ENCODE data around the gene PSME3IP1. TPM values are rescaled to one million over a fixed set of nuclear protein-coding genes. Genes with fewer than 3 reads are reported as not detected.

Gene PSME3IP1
- total and polyA plus RNA-seq, 2 of the 8 experiments (the other 6 are each of a cell fraction or from before 2014, with no cell fraction given), result 95.1 to 98.3 TPM

DNA sequence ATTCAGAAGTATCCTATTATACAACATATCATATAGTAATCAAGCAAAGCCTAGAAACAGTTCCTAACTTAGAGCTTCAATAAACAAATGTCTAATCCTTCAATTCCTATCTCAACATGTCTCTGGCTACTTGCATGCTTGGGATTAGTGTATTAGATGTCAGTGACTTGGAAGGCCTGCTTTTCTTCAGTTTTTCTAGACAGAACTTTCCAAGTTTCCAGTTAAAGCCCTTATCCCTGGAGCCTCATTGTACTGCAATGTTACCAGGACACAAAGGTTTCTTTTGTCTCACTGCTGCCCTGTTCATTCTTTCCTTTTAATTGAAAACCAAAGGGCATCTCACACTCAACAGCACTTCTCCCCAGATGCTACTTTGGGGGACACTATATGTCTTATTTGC lies 16.5 kb downstream of the PSME3IP1 start (continued):
- TF ChIP-seq, protein P1, sequence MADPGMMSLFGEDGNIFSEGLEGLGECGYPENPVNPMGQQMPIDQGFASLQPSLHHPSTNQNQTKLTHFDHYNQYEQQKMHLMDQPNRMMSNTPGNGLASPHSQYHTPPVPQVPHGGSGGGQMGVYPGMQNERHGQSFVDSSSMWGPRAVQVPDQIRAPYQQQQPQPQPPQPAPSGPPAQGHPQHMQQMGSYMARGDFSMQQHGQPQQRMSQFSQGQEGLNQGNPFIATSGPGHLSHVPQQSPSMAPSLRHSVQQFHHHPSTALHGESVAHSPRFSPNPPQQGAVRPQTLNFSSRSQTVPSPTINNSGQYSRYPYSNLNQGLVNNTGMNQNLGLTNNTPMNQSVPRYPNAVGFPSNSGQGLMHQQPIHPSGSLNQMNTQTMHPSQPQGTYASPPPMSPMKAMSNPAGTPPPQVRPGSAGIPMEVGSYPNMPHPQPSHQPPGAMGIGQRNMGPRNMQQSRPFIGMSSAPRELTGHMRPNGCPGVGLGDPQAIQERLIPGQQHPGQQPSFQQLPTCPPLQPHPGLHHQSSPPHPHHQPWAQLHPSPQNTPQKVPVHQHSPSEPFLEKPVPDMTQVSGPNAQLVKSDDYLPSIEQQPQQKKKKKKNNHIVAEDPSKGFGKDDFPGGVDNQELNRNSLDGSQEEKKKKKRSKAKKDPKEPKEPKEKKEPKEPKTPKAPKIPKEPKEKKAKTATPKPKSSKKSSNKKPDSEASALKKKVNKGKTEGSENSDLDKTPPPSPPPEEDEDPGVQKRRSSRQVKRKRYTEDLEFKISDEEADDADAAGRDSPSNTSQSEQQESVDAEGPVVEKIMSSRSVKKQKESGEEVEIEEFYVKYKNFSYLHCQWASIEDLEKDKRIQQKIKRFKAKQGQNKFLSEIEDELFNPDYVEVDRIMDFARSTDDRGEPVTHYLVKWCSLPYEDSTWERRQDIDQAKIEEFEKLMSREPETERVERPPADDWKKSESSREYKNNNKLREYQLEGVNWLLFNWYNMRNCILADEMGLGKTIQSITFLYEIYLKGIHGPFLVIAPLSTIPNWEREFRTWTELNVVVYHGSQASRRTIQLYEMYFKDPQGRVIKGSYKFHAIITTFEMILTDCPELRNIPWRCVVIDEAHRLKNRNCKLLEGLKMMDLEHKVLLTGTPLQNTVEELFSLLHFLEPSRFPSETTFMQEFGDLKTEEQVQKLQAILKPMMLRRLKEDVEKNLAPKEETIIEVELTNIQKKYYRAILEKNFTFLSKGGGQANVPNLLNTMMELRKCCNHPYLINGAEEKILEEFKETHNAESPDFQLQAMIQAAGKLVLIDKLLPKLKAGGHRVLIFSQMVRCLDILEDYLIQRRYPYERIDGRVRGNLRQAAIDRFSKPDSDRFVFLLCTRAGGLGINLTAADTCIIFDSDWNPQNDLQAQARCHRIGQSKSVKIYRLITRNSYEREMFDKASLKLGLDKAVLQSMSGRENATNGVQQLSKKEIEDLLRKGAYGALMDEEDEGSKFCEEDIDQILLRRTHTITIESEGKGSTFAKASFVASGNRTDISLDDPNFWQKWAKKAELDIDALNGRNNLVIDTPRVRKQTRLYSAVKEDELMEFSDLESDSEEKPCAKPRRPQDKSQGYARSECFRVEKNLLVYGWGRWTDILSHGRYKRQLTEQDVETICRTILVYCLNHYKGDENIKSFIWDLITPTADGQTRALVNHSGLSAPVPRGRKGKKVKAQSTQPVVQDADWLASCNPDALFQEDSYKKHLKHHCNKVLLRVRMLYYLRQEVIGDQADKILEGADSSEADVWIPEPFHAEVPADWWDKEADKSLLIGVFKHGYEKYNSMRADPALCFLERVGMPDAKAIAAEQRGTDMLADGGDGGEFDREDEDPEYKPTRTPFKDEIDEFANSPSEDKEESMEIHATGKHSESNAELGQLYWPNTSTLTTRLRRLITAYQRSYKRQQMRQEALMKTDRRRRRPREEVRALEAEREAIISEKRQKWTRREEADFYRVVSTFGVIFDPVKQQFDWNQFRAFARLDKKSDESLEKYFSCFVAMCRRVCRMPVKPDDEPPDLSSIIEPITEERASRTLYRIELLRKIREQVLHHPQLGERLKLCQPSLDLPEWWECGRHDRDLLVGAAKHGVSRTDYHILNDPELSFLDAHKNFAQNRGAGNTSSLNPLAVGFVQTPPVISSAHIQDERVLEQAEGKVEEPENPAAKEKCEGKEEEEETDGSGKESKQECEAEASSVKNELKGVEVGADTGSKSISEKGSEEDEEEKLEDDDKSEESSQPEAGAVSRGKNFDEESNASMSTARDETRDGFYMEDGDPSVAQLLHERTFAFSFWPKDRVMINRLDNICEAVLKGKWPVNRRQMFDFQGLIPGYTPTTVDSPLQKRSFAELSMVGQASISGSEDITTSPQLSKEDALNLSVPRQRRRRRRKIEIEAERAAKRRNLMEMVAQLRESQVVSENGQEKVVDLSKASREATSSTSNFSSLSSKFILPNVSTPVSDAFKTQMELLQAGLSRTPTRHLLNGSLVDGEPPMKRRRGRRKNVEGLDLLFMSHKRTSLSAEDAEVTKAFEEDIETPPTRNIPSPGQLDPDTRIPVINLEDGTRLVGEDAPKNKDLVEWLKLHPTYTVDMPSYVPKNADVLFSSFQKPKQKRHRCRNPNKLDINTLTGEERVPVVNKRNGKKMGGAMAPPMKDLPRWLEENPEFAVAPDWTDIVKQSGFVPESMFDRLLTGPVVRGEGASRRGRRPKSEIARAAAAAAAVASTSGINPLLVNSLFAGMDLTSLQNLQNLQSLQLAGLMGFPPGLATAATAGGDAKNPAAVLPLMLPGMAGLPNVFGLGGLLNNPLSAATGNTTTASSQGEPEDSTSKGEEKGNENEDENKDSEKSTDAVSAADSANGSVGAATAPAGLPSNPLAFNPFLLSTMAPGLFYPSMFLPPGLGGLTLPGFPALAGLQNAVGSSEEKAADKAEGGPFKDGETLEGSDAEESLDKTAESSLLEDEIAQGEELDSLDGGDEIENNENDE (IDR thresholded peaks at IDR 0.05; ENCODE audit: insufficient replicate concordance, low read length), result no peak
- TF ChIP-seq SP2 (IDR thresholded peaks at IDR 0.05; ENCODE audit: low read length) (no peak), SP1 (IDR thresholded peaks at IDR 0.05; ENCODE audit: low read depth, low read length) (no peak), CHD1 (IDR thresholded peaks at IDR 0.05; ENCODE audit: low read depth, low read length) (no peak)
- TF ChIP-seq, protein P2, sequence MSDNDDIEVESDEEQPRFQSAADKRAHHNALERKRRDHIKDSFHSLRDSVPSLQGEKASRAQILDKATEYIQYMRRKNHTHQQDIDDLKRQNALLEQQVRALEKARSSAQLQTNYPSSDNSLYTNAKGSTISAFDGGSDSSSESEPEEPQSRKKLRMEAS (IDR thresholded peaks at IDR 0.05), result no peak
